HEK293 (cell line): ENCODE data around the gene RNF214.

Experiments used
- CTCF ChIP-seq: fragments of 450-650 bp; formaldehyde crosslinking; IDR thresholded peaks from 2 replicates; pipeline ENCODE4 v1.5.1; 2016; ENCODE audit warnings: missing biosample characterization, missing genetic modification characterization
- GLI2 ChIP-seq: fragments of 450-650 bp; formaldehyde crosslinking; IDR thresholded peaks from 2 replicates; pipeline ENCODE4; 2017; ENCODE audit warnings: missing biosample characterization, missing genetic modification characterization, low read depth, borderline replicate concordance
- ZBTB17 ChIP-seq: fragments of 450-650 bp; formaldehyde crosslinking; IDR thresholded peaks from 2 replicates; pipeline ENCODE4 v1.5.1; 2016; ENCODE audit warnings: missing biosample characterization, missing genetic modification characterization
- ZNF561 ChIP-seq: fragments of 450-650 bp; IDR thresholded peaks from 2 replicates; pipeline ENCODE4 v1.5.1; 2018; ENCODE audit warnings: missing biosample characterization, missing genetic modification characterization, borderline replicate concordance
- ZNF621 ChIP-seq: fragments of 450-650 bp; formaldehyde crosslinking; IDR thresholded peaks from 2 replicates; pipeline ENCODE4 v1.5.1; 2017; ENCODE audit warnings: missing biosample characterization, missing genetic modification characterization

GRCh38 chr11:117183724-117184349, 48.6 kb upstream of the RNF214 start:
- TF ChIP-seq ZBTB17 (tag by site-specific recombination) (no peak), CTCF (no peak), ZNF561 (no peak), ZNF621 (tag by site-specific recombination) (no peak), GLI2 (no peak)
